Mucosa of descending colon (tissue), 3 donors: ENCODE measurements around the gene SERINC4. TPM values are rescaled to one million over a fixed set of nuclear protein-coding genes. Genes with fewer than 3 reads are reported as not detected.

Experiments
- ATAC-seq: fragments of 200-7000 bp; cut with Tn5 transposase; one replicate; pipeline ENCODE4 v1.9.1; 2020; ENCODE audit warnings: mild to moderate bottlenecking, moderate library complexity
- DNase-seq, 3 donors: peaks; one replicate each; pipeline ENCODE4 v3.0.0-alpha.2; 2020
- H3K36me3 ChIP-seq: fragments of 200-600 bp; one replicate; pipeline ENCODE4 v1.8.0; 2021; ENCODE audit warnings: low read depth, mild to moderate bottlenecking
- H3K4me1 ChIP-seq: fragments of 200-600 bp; one replicate; pipeline ENCODE4 v1.8.0; 2021; ENCODE audit warnings: low read depth, mild to moderate bottlenecking
- H3K4me3 ChIP-seq: fragments of 200-600 bp; one replicate; pipeline ENCODE4 v1.8.0; 2021; ENCODE audit warnings: mild to moderate bottlenecking
- H3K9me3 ChIP-seq: fragments of 200-600 bp; one replicate; pipeline ENCODE4 v1.8.0; 2021; ENCODE audit warnings: mild to moderate bottlenecking
- intact Hi-C, 2 donors: fragments of 100-400 bp; cut with DNase I in 1 of 2; cut with micrococcal nuclease in 1 of 2; formaldehyde crosslinking; loops; one replicate each; pipeline versions ENCODE4 v1.11.0 to v1.11.1; 2022; cut with DNase I, micrococcal nuclease
- total RNA-seq, 3 donors: library from RNA; stranded (reverse); fragmentation: NEBNext Ultra II Directional in 2 of 3; extraction: Animal tissue kit (Norgen Biotek cat#: 25700) in 2 of 3; gene quantifications; one replicate each; pipeline versions ENCODE4 v1.2.1 to v1.2.4, GENCODE V29; 2021 to 2023
- TF ChIP-seq, protein P1 (sequence below): fragments of 200-600 bp; IDR thresholded peaks from one replicate; pipeline ENCODE4 v1.8.0; 2022; ENCODE audit warnings: antibody characterized with exemption, mild to moderate bottlenecking
- donor health status: DM: no; HTN: no; CAD: no; lungs with moderate emphysema.
- donor health status: DM: no; HTN: no; CAD: no.
- donor health status: DM: no; HTN: yes; CAD: no.

Gene SERINC4
- total RNA-seq, 3 donors from 2014 or later = 0.16 to 0.52 (median 0.29) TPM

- H3K4me3 ChIP-seq = no peak overlapping the region
- DNase-seq (no peak), ATAC-seq (no peak)
- TF ChIP-seq, protein P1, sequence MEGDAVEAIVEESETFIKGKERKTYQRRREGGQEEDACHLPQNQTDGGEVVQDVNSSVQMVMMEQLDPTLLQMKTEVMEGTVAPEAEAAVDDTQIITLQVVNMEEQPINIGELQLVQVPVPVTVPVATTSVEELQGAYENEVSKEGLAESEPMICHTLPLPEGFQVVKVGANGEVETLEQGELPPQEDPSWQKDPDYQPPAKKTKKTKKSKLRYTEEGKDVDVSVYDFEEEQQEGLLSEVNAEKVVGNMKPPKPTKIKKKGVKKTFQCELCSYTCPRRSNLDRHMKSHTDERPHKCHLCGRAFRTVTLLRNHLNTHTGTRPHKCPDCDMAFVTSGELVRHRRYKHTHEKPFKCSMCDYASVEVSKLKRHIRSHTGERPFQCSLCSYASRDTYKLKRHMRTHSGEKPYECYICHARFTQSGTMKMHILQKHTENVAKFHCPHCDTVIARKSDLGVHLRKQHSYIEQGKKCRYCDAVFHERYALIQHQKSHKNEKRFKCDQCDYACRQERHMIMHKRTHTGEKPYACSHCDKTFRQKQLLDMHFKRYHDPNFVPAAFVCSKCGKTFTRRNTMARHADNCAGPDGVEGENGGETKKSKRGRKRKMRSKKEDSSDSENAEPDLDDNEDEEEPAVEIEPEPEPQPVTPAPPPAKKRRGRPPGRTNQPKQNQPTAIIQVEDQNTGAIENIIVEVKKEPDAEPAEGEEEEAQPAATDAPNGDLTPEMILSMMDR = no peak
- no peaks in the 10 kb centered on the region for H3K9me3 ChIP-seq
- intact Hi-C loops = no loop called here
- peaks cover 3% of the 10 kb centered on the region for H3K36me3 ChIP-seq
- H3K4me1 ChIP-seq = peaks cover 67% of the 10 kb centered on the region
These were observed 3.5 kb downstream of the SERINC4 start for GRCh38 chr15:43796566-43796965.

DNA sequence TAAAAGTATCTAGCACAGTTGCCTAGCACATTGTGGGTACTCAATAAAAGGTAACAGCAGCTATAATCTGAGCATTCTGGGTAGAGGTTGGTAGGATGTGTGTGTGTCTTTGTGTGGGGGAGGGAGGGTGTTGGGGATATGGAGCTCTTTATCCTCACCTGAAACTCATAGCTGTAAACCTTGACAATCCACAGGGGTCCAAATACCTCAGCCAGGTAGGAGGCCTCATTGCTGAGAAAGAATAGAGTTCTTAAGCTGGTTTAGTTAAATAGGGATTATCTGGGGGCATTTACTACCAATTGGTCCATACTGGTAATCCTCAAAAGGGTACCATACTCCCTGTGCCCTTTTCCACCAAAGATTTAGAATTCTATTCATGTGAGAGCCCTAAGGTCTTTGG is 4.0 kb downstream of the SERINC4 start:
- H3K36me3 ChIP-seq = peaks cover 3% of the 10 kb centered on the region
- intact Hi-C loops = no loop called here
- TF ChIP-seq, protein P1 = no peak
- ATAC-seq (no peak), DNase-seq (no peak)
- no peaks in the 10 kb centered on the region for H3K9me3 ChIP-seq
- H3K4me1 ChIP-seq = peaks cover 61% of the 10 kb centered on the region
- H3K4me3 ChIP-seq = no peak overlapping the region

- ATAC-seq (no peak), DNase-seq (no peak)
- no peaks in the 10 kb centered on the region for H3K9me3 ChIP-seq
- TF ChIP-seq, protein P1 = no peak
- intact Hi-C loops = no loop called here
- peaks cover 59% of the 10 kb centered on the region for H3K4me1 ChIP-seq
- H3K36me3 ChIP-seq = peaks cover 3% of the 10 kb centered on the region
- H3K4me3 ChIP-seq = no peak overlapping the region
These were observed 4.8 kb downstream of the SERINC4 start for GRCh38 chr15:43795197-43795596.

DNA sequence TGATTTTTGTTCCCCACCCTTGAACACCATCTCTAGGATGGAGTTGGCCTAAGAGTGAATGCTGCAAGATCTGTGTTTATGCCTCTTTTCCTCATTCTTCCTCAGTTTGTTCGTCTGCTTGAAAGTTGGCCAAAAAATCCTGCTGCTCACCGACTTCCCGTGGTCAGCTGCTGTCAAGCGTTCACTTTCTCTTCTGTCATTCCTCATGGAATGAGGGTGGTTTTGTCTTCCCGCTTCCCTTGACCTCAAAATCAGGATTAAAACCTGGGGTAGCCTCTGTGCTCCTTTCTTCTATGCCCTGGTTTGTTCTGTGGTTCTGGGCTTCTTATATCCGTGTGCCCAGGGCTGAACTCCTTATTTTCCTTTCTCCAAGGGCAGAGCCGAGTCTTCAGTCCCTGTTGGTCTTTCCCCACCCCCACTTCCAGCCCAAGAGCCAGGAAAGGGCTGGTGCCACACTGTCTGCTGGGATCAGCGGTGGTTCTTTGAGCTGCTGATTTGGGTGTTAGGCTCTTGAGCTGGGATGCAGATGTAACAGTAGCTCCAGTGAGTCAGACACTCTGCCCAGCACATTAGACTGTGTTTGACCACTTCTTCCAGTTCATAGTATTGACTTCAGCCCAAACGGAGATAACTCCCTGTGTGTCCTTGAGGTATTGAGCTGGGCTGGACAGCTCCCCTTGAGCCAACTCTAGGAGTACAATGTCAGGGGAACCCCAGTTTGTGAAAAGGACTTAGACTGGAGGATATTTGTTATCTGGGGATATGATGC is 5.6 kb downstream of the SERINC4 start:
- no peak for ATAC-seq
- DNase-seq = no peak
- Histone ChIP-seq H3K36me3 (peaks cover 3% of the 10 kb centered on the region), H3K9me3 (no peaks in the 10 kb centered on the region), H3K4me3 (no peak overlapping the region), H3K4me1 (peaks cover 52% of the 10 kb centered on the region)
- intact Hi-C loops = no loop called here
- TF ChIP-seq, protein P1 = no peak

GRCh38 chr15:43793647-43794046 is 6.4 kb downstream of the SERINC4 start:
- H3K36me3 ChIP-seq = peaks cover 3% of the 10 kb centered on the region
- DNase-seq (no peak), ATAC-seq (no peak)
- H3K9me3 ChIP-seq = no peaks in the 10 kb centered on the region
- H3K4me3 ChIP-seq = no peak overlapping the region
- TF ChIP-seq, protein P1 = no peak
- peaks cover 49% of the 10 kb centered on the region for H3K4me1 ChIP-seq
- intact Hi-C loops = no loop called here
